HL-60 (cell line): ENCODE measurements around the gene KCNJ12.
"Not testable (repeated sequence)": the region's sequence is repeated elsewhere in the genome, so short reads cannot be mapped to it uniquely, and the experiment has no call there.

Experiments
- POLR2AphosphoS5 ChIP-seq: IDR thresholded peaks from 2 replicates; pipeline ENCODE4 v1.6.1; 2012; ENCODE audit warnings: low read depth
- REST ChIP-seq: IDR thresholded peaks from 2 replicates; pipeline ENCODE4 v1.6.1; 2012; ENCODE audit warnings: low read depth; ENCODE audit not compliant: insufficient replicate concordance
- TF ChIP-seq, protein P1 (sequence below): IDR thresholded peaks from one replicate; pipeline ENCODE4 v1.5.1; 2011; ENCODE audit warnings: low read length, control low read depth, inconsistent platforms; ENCODE audit not compliant: insufficient read depth

GRCh38 chr17:21438316-21439014 lies 62.3 kb downstream of the KCNJ12 start:
- TF ChIP-seq REST, POLR2AphosphoS5: not testable (repeated sequence)
- TF ChIP-seq, protein P1, sequence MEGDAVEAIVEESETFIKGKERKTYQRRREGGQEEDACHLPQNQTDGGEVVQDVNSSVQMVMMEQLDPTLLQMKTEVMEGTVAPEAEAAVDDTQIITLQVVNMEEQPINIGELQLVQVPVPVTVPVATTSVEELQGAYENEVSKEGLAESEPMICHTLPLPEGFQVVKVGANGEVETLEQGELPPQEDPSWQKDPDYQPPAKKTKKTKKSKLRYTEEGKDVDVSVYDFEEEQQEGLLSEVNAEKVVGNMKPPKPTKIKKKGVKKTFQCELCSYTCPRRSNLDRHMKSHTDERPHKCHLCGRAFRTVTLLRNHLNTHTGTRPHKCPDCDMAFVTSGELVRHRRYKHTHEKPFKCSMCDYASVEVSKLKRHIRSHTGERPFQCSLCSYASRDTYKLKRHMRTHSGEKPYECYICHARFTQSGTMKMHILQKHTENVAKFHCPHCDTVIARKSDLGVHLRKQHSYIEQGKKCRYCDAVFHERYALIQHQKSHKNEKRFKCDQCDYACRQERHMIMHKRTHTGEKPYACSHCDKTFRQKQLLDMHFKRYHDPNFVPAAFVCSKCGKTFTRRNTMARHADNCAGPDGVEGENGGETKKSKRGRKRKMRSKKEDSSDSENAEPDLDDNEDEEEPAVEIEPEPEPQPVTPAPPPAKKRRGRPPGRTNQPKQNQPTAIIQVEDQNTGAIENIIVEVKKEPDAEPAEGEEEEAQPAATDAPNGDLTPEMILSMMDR, result not testable (repeated sequence)
